ENCODE data around the gene CCDC183.

DNA sequence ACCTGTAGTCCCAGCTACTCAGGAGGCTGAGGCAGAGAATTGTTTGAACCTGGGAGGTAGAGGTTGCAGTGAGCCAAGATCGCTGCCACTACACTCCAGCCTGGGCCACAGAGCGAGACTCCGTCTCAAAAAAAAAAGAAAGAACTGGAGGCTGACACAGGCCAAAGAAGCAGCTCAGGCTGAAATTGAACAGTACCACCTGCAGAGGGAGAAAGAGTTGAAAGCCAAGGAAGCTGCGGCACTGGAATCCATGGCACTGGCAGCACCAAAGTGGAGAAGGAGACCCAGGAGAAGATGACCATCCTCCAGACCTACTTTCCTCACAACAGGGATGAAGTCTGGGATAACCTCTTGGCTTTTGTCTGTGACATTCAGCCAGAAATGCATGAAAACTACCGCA lies 16.3 kb upstream of the CCDC183 start:
- TF ChIP-seq, protein P1, sequence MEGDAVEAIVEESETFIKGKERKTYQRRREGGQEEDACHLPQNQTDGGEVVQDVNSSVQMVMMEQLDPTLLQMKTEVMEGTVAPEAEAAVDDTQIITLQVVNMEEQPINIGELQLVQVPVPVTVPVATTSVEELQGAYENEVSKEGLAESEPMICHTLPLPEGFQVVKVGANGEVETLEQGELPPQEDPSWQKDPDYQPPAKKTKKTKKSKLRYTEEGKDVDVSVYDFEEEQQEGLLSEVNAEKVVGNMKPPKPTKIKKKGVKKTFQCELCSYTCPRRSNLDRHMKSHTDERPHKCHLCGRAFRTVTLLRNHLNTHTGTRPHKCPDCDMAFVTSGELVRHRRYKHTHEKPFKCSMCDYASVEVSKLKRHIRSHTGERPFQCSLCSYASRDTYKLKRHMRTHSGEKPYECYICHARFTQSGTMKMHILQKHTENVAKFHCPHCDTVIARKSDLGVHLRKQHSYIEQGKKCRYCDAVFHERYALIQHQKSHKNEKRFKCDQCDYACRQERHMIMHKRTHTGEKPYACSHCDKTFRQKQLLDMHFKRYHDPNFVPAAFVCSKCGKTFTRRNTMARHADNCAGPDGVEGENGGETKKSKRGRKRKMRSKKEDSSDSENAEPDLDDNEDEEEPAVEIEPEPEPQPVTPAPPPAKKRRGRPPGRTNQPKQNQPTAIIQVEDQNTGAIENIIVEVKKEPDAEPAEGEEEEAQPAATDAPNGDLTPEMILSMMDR (IDR thresholded peaks at IDR 0.05 in 8 of 11, conservative IDR thresholded peaks at IDR 0.05 in 3 of 11) = no peak
- no peak for TF ChIP-seq POLR2A (IDR thresholded peaks at IDR 0.05)

Data from spleen (tissue), 7 donors.